ENCODE data around the gene COL6A1. TPM values are rescaled to one million over a fixed set of nuclear protein-coding genes. Genes with fewer than 3 reads are reported as not detected.

Gene COL6A1
- total RNA-seq, 1 experiment from 2014 or later: 221 TPM

DNA sequence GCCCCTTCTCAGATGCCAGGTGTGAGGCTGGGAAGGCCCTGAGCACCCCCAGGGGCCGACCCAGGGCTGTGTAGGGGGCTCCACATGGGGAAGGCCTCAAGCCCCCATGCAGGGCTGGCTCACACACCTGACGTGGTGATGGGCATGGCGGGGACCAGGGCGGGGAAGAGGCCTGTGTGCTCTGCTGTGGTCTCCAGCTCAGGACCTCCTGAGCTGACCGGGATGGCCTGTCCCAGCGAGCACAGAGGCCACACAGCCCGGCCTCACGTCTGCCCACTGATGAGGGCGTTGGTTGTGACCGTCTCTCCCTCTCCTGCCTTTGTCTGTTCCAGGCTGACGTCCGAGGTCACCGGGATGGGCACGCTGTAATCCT, 40.2 kb upstream of the COL6A1 start (continued):
- TF ChIP-seq USF1 (CRISPR knock-in tag; IDR thresholded peaks at IDR 0.05): no peak
- TF ChIP-seq, protein P1, sequence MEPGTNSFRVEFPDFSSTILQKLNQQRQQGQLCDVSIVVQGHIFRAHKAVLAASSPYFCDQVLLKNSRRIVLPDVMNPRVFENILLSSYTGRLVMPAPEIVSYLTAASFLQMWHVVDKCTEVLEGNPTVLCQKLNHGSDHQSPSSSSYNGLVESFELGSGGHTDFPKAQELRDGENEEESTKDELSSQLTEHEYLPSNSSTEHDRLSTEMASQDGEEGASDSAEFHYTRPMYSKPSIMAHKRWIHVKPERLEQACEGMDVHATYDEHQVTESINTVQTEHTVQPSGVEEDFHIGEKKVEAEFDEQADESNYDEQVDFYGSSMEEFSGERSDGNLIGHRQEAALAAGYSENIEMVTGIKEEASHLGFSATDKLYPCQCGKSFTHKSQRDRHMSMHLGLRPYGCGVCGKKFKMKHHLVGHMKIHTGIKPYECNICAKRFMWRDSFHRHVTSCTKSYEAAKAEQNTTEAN (CRISPR knock-in tag; IDR thresholded peaks at IDR 0.05): no peak
- TF ChIP-seq SMAD3 (CRISPR knock-in tag; IDR thresholded peaks at IDR 0.05; ENCODE audit: borderline replicate concordance): no peak

DNA sequence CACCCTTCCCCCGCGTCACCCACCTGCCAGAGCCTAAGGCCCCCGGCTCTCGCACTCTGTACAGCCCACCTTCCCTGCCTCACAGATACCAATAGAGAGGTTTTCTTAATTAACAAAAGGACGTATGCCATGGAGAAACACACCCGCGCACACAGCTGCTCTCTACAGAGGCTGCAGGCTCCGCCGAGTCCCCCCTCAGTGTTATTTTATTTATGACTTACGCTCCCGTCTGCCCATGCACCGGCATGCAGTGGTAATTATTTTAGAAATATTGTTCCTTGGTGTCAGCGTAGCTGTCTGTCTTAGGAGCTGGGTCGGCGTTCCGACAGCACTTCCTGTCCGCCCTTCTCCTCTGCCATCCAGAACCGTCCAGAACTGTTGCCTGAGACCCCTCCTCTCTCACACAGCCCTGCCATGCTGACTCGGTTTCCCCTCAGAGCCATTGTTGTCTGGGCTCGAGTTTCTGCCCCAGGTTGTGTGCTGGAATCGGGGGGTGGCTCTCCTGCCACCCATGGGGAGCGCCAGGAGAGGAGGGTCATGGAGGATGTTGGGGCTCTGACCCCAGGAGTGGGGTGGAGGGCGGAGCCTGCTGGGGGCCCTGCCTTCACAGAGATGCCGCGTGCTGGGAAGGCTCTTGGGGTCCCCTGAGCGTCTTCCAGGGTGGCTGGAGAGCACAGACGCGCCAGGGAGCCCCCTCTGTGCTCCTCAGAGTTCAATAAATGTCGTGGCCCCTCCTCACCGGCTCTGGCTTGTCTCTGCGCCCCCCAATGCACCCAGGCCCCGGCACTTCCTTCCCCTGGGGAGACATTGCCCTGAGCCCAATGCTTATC, 39.6 kb upstream of the COL6A1 start:
- Mint-ChIP-seq H3K4me1 (no peaks in the 10 kb centered on the region), H3K36me3 (peaks cover 4% of the 10 kb centered on the region), H3K27me3 (ENCODE audit: low read depth) (peaks cover 11% of the 10 kb centered on the region), H3K9me3 (peaks cover 8% of the 10 kb centered on the region), H3K27ac (no peak overlapping the region), H3K4me3 (no peak overlapping the region)
- ATAC-seq: no peak
- ChIA-PET CTCF (no interaction called here), POLR2A (no interaction called here)
- TF ChIP-seq ZNF425 (CRISPR knock-in tag; conservative IDR thresholded peaks at IDR 0.05): no peak
- TF ChIP-seq CREM (CRISPR knock-in tag; IDR thresholded peaks at IDR 0.05): no peak
- TF ChIP-seq, protein P2, sequence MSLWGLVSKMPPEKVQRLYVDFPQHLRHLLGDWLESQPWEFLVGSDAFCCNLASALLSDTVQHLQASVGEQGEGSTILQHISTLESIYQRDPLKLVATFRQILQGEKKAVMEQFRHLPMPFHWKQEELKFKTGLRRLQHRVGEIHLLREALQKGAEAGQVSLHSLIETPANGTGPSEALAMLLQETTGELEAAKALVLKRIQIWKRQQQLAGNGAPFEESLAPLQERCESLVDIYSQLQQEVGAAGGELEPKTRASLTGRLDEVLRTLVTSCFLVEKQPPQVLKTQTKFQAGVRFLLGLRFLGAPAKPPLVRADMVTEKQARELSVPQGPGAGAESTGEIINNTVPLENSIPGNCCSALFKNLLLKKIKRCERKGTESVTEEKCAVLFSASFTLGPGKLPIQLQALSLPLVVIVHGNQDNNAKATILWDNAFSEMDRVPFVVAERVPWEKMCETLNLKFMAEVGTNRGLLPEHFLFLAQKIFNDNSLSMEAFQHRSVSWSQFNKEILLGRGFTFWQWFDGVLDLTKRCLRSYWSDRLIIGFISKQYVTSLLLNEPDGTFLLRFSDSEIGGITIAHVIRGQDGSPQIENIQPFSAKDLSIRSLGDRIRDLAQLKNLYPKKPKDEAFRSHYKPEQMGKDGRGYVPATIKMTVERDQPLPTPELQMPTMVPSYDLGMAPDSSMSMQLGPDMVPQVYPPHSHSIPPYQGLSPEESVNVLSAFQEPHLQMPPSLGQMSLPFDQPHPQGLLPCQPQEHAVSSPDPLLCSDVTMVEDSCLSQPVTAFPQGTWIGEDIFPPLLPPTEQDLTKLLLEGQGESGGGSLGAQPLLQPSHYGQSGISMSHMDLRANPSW (CRISPR knock-in tag; conservative IDR thresholded peaks at IDR 0.05; ENCODE audit: low read depth): no peak
- no peak for TF ChIP-seq ZNF317 (CRISPR knock-in tag; IDR thresholded peaks at IDR 0.05; ENCODE audit: borderline replicate concordance, low read depth)
- no peak for TF ChIP-seq RORB (CRISPR knock-in tag; IDR thresholded peaks at IDR 0.05)
- no peak for TF ChIP-seq ZBTB21 (CRISPR knock-in tag; IDR thresholded peaks at IDR 0.05; ENCODE audit: borderline replicate concordance)
- no peak for TF ChIP-seq JAZF1 (CRISPR knock-in tag; IDR thresholded peaks at IDR 0.05)
- TF ChIP-seq, protein P3, sequence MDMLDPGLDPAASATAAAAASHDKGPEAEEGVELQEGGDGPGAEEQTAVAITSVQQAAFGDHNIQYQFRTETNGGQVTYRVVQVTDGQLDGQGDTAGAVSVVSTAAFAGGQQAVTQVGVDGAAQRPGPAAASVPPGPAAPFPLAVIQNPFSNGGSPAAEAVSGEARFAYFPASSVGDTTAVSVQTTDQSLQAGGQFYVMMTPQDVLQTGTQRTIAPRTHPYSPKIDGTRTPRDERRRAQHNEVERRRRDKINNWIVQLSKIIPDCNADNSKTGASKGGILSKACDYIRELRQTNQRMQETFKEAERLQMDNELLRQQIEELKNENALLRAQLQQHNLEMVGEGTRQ (CRISPR knock-in tag; IDR thresholded peaks at IDR 0.05): no peak
- TF ChIP-seq HMGXB4 (CRISPR knock-in tag; IDR thresholded peaks at IDR 0.05): no peak
- TF ChIP-seq NR1H2 (CRISPR knock-in tag; IDR thresholded peaks at IDR 0.05): no peak
- TF ChIP-seq NR2C2 (CRISPR knock-in tag; IDR thresholded peaks at IDR 0.05): no peak
- TF ChIP-seq ZNF263 (CRISPR knock-in tag; IDR thresholded peaks at IDR 0.05; ENCODE audit: low read depth): no peak
- TF ChIP-seq FOXJ3 (CRISPR knock-in tag; IDR thresholded peaks at IDR 0.05; ENCODE audit: borderline replicate concordance): no peak
- TF ChIP-seq JUN (CRISPR knock-in tag; IDR thresholded peaks at IDR 0.05): no peak
- no peak for TF ChIP-seq ZNF396 (CRISPR knock-in tag; IDR thresholded peaks at IDR 0.05; ENCODE audit: borderline replicate concordance)
- TF ChIP-seq SMAD3 (CRISPR knock-in tag; IDR thresholded peaks at IDR 0.05; ENCODE audit: borderline replicate concordance): no peak
- DNase-seq (ENCODE audit: low spot score): no peak
